ENCODE data around the gene MAN1A1. TPM values are rescaled to one million over a fixed set of nuclear protein-coding genes. Genes with fewer than 3 reads are reported as not detected.

Gene MAN1A1
- total RNA-seq, 2 donors from 2014 or later, result 17.9 to 27.9 TPM

GRCh38 chr6:119231394-119231793 lies 118.2 kb downstream of the MAN1A1 start:
- H3K36me3 ChIP-seq, result no peaks in the 10 kb centered on the region
- no peak overlapping the region for H3K27ac ChIP-seq
- H3K27me3 ChIP-seq (replicated peaks; ENCODE audit: insufficient read depth), result no peaks in the 10 kb centered on the region
- WGBS, result 94% methylated on average over 4 of the region's 4 CpGs
- no peak overlapping the region for H3K4me3 ChIP-seq
- H3K4me1 ChIP-seq (replicated peaks), result no peaks in the 10 kb centered on the region
- H3K9me3 ChIP-seq, result no peaks in the 10 kb centered on the region
- TF ChIP-seq POLR2AphosphoS5 (IDR thresholded peaks at IDR 0.05) (no peak), POLR2A (IDR thresholded peaks at IDR 0.05) (no peak), CTCF (IDR thresholded peaks at IDR 0.05) (no peak)
- no peak for DNase-seq (ENCODE audit: low spot score)
- intact Hi-C loops (cut with DNase I), result no loop called here

GRCh38 chr6:119230160-119230559 lies 119.4 kb downstream of the MAN1A1 start:
- H3K4me1 ChIP-seq (replicated peaks), result no peaks in the 10 kb centered on the region
- WGBS, result 82% methylated on average over 4 of the region's 4 CpGs
- intact Hi-C loops (cut with DNase I), result no loop called here
- no peak for DNase-seq (ENCODE audit: low spot score)
- TF ChIP-seq POLR2AphosphoS5 (IDR thresholded peaks at IDR 0.05) (no peak), POLR2A (IDR thresholded peaks at IDR 0.05) (no peak), CTCF (IDR thresholded peaks at IDR 0.05) (no peak)
- H3K27me3 ChIP-seq (replicated peaks; ENCODE audit: insufficient read depth), result no peaks in the 10 kb centered on the region
- no peak overlapping the region for H3K27ac ChIP-seq
- H3K9me3 ChIP-seq, result no peaks in the 10 kb centered on the region
- H3K36me3 ChIP-seq, result no peaks in the 10 kb centered on the region
- no peak overlapping the region for H3K4me3 ChIP-seq

GRCh38 chr6:119227377-119227776 lies 122.2 kb downstream of the MAN1A1 start:
- H3K4me3 ChIP-seq, result no peak overlapping the region
- intact Hi-C loops (cut with DNase I), result no loop called here
- no peaks in the 10 kb centered on the region for H3K9me3 ChIP-seq
- DNase-seq (ENCODE audit: low spot score), result no peak
- no peak for TF ChIP-seq POLR2AphosphoS5 (IDR thresholded peaks at IDR 0.05)
- TF ChIP-seq CTCF (IDR thresholded peaks at IDR 0.05), result no peak
- no peak for TF ChIP-seq POLR2A (IDR thresholded peaks at IDR 0.05)
- no peaks in the 10 kb centered on the region for H3K36me3 ChIP-seq
- 92% methylated on average over 2 of the region's 2 CpGs for WGBS
- H3K27ac ChIP-seq, result no peak overlapping the region
- no peaks in the 10 kb centered on the region for H3K27me3 ChIP-seq (replicated peaks; ENCODE audit: insufficient read depth)
- no peaks in the 10 kb centered on the region for H3K4me1 ChIP-seq (replicated peaks)

- intact Hi-C loops (cut with DNase I), result no loop called here
- TF ChIP-seq POLR2A (IDR thresholded peaks at IDR 0.05) (no peak), CTCF (IDR thresholded peaks at IDR 0.05) (no peak)
- H3K27ac ChIP-seq, result no peak overlapping the region
- no peak for DNase-seq (ENCODE audit: low spot score)
- WGBS, result 67% methylated on average over 4 of the region's 4 CpGs
- no peaks in the 10 kb centered on the region for H3K9me3 ChIP-seq
- no peaks in the 10 kb centered on the region for H3K27me3 ChIP-seq (replicated peaks; ENCODE audit: insufficient read depth)
- H3K36me3 ChIP-seq, result no peaks in the 10 kb centered on the region
- no peaks in the 10 kb centered on the region for H3K4me1 ChIP-seq (replicated peaks)
- no peak overlapping the region for H3K4me3 ChIP-seq
Observed at GRCh38 chr6:119226089-119226488, 123.5 kb downstream of the MAN1A1 start.

GRCh38 chr6:119224095-119224701 lies 125.4 kb downstream of the MAN1A1 start:
- Histone ChIP-seq H3K36me3 (no peaks in the 10 kb centered on the region), H3K4me1 (replicated peaks) (no peaks in the 10 kb centered on the region), H3K4me3 (no peak overlapping the region), H3K27ac (no peak overlapping the region), H3K27me3 (replicated peaks; ENCODE audit: insufficient read depth) (no peaks in the 10 kb centered on the region), H3K9me3 (no peaks in the 10 kb centered on the region)
- intact Hi-C loops (cut with DNase I), result no loop called here
- 71% methylated on average over 4 of the region's 4 CpGs for WGBS
- TF ChIP-seq CTCF (IDR thresholded peaks at IDR 0.05) (no peak), POLR2AphosphoS5 (IDR thresholded peaks at IDR 0.05) (no peak), POLR2A (IDR thresholded peaks at IDR 0.05) (no peak)
- DNase-seq (ENCODE audit: low spot score), result no peak

All from prostate gland (tissue), 2 donors.